Measurements from ENCODE around the gene CYP1B1.
"Not testable (repeated sequence)": the region's sequence is repeated elsewhere in the genome, so short reads cannot be mapped to it uniquely, and the experiment has no call there.

The CYP1B1 gene

GRCh38 chr2:38075507-38076151 is at the start of gene CYP1B1:
CYP1B1 (minus strand) TSS chr2:38076151; CDS start chr2:38075388, 763 bp downstream.
- DNase-seq: no peak

- no peak for DNase-seq
Measured at GRCh38 chr2:38125007-38125406, 49.1 kb upstream of the CYP1B1 start.

GRCh38 chr2:38123911-38124310 is 48.0 kb upstream of the CYP1B1 start:
- DNase-seq: no peak

GRCh38 chr2:38122344-38122743 is 46.4 kb upstream of the CYP1B1 start:
- no peak for DNase-seq

GRCh38 chr2:38121481-38121880 is 45.5 kb upstream of the CYP1B1 start:
- no peak for DNase-seq

GRCh38 chr2:38120829-38121228 is 44.9 kb upstream of the CYP1B1 start:
- DNase-seq: no peak

GRCh38 chr2:38120264-38120592 is 44.3 kb upstream of the CYP1B1 start:
- no peak for DNase-seq

GRCh38 chr2:38116762-38117161 is 40.8 kb upstream of the CYP1B1 start:
- DNase-seq: no peak

GRCh38 chr2:38115216-38116032 is 39.5 kb upstream of the CYP1B1 start:
- DNase-seq: peak; percentile 26 to 50

GRCh38 chr2:38113981-38114708 is 38.2 kb upstream of the CYP1B1 start:
- DNase-seq: no peak

GRCh38 chr2:38113051-38113450 is 37.1 kb upstream of the CYP1B1 start:
- no peak for DNase-seq

- DNase-seq: not testable (repeated sequence)
Measured at GRCh38 chr2:38111350-38111749, 35.4 kb upstream of the CYP1B1 start.

GRCh38 chr2:38109732-38110181 is 33.8 kb upstream of the CYP1B1 start:
- no peak for DNase-seq

GRCh38 chr2:38108907-38109731 is 33.2 kb upstream of the CYP1B1 start:
- DNase-seq: no peak

GRCh38 chr2:38107738-38108410 is 31.9 kb upstream of the CYP1B1 start:
- no peak for DNase-seq

- no peak for DNase-seq
Measured at GRCh38 chr2:38106405-38107094, 30.6 kb upstream of the CYP1B1 start.

GRCh38 chr2:38105922-38106321 is 30.0 kb upstream of the CYP1B1 start:
- no peak for DNase-seq

- no peak for DNase-seq
Measured at GRCh38 chr2:38104598-38104997, 28.6 kb upstream of the CYP1B1 start.

- no peak for DNase-seq
Measured at GRCh38 chr2:38100328-38100727, 24.4 kb upstream of the CYP1B1 start.

GRCh38 chr2:38099099-38100028 is 23.4 kb upstream of the CYP1B1 start:
- no peak for DNase-seq

Data from SHP77 (cell line).